SKM-1 (cell line): ENCODE data around the gene NDUFV2.
A peak's percentile ranks its signal among the peaks of the same experiment; 100 is the strongest.
"Not testable (repeated sequence)": the region's sequence is repeated elsewhere in the genome, so short reads cannot be mapped to it uniquely, and the experiment has no call there.

Experiments used
- DNase-seq: peaks from one replicate; lab custom pipeline; 2025; ENCODE audit not compliant: unreplicated experiment; lab: John Stamatoyannopoulos, UW

Gene NDUFV2

DNA sequence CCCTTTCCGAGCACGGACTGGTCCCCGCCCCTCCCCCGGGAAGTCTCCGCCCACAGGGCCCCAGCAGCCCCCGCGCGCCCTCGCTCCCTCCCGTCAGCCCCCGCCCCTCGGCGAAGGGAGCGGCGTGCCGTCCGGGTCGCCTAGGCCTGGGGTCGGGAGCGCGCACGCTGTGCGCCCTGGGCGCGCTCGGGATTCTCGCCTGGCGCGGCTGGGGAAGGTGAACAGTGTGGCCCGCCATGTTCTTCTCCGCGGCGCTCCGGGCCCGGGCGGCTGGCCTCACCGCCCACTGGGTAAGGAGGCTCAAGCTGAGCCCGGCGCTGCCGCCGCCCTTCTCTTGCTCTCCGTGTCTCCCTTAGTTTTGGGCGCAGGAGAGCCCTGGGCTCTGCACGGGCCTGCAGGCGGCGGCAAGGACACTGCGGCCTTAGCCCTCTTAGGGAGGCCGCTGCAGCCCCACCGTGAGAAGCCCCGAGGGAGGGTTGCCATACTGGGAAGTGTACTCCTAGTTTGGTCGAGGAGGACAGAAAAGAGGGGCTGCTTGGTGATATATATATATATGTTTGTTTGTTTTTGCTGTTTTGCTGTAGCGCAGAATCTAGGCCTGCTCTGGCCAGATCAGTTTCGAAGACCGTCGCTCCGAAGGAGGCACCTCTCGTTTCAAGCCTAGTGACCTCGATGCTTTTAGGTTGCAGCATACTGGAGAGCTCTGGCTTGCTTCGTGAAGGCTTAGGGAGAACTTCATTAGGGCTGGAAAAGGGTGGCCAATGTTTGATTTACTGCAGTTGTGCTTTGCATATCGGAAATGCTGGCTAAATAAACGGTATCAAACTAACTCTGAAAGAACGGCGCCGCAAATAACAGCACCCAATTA lies at the start of gene NDUFV2:
NDUFV2 (plus strand) TSS at position 192 of the 868 bp plus-strand sequence; CDS start at position 237, 45 bp downstream.
- peak; percentile 81 for DNase-seq

DNA sequence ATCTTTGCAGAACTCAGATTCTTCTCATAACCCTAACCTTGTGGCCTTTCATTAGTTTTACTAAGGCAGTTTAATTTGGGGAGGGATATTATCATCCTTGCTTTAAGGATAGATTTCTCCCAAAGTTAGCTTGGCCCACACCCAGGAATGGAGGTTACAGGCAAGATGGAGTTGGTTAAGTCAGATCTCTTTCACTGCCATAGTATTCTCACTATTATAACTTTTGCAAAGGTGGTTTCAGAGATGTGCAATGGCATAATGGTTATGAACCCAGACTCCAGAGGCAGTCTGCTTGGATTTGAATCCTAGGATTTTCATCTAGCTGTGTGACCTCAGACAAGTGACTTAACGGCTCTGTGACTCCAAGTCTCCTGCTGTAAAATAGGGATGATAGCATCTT lies 48.7 kb upstream of the NDUFV2 start:
- no peak for DNase-seq

DNA sequence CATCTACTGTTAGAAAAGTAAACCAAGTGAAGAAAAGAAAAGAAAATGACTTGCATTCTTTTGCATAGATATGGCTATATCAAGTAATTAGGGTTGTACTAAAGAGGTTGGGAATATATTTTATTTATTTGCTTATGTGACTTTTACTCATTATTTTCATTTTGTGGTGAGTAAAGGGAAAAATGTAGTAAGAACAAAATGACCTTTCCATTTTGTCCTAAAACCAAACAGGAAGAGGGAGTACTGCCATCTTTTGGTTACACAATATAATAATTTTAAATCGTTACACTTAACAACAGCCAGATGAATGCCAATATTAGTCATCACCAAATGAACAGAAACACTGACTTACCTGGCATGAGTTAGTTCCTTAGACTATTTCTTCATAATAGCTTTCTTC lies 47.3 kb upstream of the NDUFV2 start:
- DNase-seq = no peak

DNA sequence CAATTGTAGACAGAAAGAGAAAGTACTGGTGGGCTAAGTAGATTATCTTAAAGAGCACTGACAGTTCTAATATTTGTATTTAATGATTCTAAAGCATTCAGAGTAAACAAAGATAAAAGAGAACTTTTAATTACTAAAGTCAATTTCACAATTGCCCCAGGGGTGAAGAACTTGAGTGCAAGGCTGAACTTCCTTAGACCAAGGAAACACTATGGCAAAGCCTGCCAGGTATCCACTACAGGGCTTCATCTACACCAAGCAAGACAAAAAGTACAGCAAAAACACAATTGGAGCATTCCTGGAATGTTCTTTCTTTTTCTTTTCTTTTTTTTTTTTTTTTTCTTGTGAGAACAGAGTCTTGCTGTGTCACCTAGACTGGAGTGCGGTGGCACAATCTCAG lies 46.9 kb upstream of the NDUFV2 start:
- no peak for DNase-seq

DNA sequence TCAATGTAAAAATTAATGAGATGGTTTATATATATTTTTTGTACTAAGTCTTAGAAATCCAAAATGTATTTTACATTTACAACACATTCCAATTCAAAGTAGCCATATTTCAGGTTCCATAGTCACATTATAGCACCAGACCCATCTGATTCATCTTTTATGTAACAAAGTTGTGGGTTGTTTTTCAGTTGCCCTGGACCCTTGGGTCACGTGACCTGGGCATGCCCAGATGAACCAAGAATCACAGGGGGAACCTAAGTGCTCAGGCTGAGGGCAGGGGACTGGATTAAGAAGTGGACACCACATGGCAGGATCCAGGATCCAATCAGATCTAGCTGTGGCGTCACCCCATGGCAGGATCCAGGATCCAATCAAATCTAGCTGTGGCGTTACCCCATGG lies 44.9 kb upstream of the NDUFV2 start:
- DNase-seq = no peak

DNA sequence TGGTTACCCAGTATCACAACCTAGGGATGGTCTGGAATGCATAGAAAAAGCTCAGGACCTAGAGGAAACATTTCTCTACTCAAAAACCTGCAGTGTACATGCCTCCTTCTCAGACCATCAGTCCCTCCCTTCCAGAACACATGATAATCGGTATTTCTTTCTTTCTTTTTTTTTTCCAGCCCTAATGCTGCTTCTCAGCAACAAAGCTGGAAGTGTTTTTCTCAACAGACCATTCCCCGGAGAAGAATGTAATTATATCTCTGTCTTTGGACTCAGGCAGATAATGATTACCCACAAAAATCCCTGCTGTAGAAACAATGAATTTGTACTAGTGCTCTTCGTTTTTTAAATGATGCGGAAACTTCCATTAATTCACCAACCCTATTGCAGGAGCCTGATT lies 44.1 kb upstream of the NDUFV2 start:
- no peak for DNase-seq

DNA sequence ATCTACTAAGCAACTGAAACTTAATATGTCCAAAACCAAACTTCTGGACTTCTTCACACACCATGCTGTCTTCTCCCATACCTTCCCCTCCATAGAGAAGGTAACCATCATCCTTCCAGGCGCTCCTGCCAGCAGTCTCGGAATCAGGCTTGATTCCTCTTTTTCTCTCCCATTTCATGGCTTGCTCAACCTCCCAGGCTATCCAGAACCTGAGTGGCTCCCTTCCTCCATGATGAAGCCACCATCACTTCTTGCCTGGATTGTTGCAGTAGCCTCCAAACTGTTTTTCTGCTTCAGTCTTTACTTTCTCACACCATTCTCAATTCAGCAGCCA lies 40.1 kb upstream of the NDUFV2 start:
- no peak for DNase-seq

DNA sequence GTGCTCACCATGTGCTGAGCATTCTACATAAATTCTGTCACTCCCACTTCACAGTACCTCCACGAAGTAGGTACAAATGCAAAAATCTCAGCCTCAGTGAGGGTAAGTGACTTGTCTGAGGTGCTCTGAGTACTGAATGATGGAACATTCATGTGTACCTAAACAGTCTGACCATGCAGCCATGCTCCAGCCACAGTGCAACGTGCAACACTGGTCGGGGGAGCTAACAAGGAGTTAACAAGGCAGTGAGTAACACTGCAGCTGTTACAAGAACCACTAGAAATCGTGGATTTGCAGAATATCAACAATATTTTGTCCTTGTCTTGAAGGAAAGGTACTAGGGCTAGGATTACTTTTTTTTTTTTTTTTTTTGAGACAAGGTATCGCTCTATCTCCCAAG lies 36.6 kb upstream of the NDUFV2 start:
- no peak for DNase-seq

DNA sequence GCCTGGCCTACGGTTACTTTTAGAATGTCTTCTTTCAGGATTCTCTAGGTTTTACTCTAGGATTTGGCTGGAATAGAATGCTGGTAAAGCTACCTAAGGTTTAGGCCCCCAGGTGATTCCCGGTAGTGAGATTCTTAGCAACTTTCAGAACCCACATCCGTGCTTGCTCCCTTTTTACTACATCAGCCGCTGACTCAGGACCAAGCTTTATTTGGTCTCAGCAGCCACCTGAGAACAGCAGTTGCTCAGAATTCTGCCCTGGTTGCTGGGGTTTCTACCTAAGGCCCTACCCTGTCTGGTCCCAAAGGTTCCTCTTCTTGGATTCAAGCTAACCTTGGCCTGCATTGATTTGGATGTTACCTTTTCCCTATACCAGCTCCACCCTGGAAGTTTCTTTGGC lies 36.1 kb upstream of the NDUFV2 start:
- DNase-seq = no peak

DNA sequence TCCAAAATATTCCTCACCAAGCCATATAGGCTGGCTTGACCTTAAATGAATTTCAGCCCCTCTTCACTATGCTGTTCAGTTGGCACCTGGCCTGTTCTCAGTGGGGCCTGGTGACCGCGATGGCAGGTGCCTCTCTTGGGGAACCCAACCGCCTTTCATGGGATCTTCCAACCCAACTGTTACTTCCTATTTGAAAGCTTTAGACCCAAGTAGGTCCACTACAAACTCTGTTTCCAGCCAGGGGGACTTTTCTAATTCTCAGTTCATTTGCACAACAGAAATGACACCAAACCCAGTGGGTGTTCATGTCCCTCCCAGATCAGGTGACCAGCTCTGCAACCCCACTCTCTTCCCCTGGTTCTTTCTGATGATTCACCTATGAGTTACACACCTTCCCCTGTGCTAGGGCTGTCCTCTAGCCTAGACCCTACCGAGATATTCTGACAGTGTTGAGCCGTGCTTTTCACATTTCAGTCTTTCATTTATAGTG lies 35.6 kb upstream of the NDUFV2 start:
- DNase-seq = no peak

DNA sequence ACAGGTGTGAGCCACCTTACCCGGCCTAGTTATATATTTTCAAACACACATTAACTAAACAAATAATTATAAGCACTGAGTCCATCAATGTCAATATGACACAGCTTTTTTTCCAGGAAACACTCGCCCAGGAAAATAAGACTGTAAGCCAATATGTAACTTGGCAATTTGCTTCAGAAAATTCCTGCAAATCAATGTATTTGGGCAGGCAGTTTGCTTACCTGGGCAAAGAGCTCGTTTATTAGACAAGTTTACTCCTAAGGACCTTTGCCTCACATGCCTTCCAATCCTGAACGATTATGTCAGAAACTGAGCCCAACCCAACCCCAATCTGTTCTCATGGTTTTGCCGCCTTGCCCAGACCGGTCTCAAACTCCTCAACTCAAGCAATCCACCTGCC lies 34.7 kb upstream of the NDUFV2 start:
- no peak for DNase-seq

DNA sequence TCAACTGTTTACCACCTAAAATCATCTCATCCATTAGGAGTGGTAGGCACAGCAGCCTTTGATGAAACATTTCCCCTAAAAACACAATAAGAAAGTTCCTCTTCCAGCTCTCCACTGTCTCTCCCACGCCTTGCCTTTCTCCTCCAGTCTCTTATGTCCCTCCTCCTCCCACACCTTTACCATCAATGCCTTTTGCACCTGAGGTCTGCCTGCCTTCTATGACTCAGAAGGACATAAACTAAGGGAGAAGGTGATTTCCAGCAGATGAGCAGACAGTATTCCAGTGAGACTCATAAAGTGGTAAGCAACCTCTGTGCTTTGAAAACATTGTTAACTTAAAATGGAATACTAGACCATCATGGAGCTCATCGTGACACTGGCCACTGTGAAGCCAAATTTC lies 34.2 kb upstream of the NDUFV2 start:
- no peak for DNase-seq

DNA sequence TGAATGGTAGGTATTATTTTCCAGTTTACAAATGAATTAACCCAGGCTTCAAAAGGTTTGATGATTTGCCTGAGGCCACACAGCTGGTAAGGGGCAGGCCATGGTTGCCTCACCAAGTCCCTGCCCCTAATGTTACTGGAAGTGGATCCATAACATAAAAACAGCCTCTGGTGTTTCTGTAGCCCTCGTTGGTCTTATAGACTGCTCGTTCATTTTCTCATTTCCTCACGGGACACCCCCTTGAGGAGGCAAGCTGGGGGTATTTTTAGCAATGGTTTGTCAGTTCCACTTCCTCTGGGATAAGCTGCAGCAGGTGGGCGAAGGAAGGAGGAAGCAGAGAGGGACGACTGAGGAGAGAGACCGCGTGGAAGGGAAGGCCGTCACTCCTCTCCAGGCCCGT lies 32.9 kb upstream of the NDUFV2 start:
- DNase-seq = no peak

DNA sequence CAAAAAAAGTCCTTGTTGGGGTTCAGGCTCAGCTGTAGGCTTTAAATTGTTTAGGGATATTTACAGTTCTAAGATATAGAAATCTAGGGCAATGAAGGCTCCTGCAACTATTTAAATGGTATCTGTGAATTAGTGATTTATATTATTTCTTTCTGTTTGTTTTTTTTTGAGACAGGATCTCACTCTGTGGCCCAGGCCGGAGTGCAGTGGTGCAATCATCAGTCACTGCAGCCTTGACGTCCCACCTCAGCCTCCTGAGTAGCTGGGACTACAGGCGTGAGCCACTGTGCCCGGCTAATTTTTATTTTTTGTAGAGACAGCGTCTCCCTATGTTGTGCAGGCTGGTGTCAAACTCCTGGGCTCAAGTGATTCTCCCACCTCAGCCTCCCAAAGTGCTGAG lies 32.3 kb upstream of the NDUFV2 start:
- no peak for DNase-seq

DNA sequence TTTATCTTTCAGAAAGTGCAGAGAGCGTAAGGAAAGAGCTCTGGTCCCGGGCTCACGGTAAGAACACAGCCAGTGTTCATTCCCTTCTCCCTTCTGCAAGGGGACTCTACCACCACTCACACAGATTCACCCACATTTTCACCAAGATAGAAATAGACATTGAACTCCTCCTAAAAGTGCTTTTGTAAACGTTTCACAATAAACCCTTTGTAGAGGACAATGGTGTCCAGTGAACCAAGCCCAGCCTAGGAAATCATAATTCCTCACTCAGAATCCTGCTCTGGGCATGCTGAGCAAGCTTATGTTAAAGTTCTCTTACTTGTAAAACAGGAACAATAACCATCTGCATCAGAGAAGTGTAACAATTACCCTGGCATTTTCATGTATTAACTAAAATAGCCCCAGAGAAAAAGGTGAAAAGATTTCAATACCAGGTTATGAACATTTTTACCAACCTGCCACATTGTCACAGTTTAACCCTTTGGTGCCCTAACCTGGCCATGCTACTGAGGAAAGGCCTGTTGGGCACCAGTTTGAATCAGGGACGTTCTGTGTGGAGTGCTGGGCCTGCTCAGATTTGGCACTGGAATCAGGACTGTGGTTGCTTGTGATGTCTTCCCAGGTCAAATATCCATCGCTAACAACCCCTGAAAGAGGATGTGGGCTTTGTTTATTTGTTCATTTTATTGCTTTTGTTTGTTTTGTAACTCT lies 22.5 kb upstream of the NDUFV2 start:
- no peak for DNase-seq

DNA sequence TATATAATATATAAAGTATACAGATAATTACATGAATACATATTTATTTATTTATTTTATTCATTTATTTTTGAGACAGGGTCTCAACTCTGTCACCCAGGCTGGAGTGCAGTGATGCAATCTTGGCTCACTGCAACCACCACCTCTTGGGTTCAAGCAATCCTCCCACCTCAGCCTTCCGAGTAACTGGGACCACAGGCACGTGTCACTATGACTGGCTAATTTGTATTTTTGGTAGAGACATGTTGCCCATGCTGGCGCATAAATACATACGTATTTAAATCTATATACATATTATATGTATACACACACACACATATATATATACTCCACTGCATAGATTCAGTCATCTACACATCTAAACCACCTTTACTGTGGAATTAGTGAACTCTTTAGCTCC lies 20.6 kb upstream of the NDUFV2 start:
- DNase-seq = no peak

DNA sequence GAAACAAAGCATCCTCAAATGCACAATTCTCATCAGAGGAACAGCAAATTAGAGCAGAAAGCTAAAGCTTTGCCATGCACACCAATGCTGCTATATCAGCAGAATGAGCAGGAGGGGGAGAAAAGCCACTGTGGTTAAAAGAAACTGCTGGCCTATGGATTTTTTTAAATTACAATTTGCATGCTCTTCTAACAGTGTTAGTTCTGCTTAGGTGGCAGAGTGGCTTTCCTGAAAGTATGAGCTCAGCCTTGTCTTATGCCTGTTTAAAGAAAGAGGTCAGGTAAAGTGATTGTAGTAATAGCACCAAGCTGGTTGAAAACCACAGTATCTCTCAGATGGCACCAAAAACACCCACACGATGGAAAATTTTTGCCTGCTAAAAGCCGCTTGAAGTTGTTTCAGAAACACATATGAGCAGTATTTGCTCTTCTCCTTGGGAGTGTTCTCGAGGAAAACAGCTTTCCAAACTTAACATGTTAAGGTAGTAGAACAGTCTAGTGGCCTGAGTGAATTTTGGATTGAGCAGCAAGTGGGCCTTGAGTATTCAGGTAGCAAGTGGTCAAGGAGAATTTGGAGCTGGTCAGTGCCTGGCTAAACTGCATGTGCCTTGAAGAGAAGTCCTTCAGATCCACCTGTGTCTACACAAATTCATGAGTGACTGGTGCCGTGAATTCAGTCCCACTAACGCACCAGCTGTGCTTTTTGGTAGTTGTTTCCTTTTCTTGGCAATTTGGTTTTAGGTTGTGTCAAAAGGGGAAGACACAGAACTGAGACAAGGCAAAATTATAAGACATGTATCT lies 19.6 kb upstream of the NDUFV2 start:
- no peak for DNase-seq

DNA sequence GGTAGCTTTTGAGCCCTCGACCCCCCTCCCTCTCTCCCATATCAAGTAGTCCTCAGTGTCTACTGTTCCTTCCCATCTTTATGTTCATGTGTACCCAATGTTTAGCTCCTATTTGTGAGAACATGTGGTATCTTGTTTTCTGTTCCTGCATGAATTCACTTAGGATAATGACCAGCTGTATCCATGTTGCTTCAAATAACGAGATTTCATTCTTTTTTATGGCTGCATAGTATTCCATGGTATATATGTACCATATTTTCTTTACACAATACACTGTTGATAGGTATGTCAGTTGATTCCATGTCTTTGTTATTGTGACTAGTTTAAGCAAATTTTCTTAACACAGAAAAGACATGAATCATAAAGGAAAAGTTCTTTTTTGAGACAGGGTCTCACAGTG lies 16.5 kb upstream of the NDUFV2 start:
- no peak for DNase-seq

DNA sequence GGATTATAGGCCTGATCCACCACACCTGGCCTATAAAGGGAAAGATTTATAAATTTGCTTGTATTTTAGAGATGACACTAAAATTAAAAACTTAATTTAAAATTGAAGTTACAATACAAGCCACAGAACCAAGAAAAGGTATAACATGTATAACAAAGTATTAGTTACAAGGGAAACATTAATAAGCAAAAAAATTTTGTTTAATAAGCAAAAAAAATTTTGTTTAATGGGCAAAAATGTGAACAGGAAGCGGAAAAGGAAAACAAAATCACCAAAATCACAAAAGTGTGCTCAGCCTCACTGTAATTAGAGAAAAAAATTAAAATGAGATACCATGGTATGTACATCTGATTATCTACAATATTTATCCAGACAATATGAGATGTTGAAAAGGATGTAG lies 15.9 kb upstream of the NDUFV2 start:
- DNase-seq = no peak

DNA sequence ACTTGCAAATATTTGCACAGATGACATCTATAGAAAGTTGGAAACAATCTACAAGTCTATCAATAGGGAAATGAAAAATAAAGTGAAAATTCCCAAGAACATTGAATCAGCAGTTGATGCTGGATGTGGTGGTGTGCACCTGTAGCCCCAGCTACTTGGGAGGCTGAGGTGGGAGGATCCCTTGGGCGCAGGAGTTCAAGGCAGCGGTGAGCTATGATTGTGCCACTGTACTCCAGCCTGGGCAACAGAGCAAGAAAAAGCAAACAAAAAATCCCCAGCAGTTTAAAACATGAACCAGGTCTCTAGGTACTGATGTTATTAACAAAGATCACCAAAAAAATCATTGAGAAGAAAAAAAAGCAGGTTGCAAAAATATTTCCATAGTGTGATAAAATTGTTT lies 15.4 kb upstream of the NDUFV2 start:
- no peak for DNase-seq

DNA sequence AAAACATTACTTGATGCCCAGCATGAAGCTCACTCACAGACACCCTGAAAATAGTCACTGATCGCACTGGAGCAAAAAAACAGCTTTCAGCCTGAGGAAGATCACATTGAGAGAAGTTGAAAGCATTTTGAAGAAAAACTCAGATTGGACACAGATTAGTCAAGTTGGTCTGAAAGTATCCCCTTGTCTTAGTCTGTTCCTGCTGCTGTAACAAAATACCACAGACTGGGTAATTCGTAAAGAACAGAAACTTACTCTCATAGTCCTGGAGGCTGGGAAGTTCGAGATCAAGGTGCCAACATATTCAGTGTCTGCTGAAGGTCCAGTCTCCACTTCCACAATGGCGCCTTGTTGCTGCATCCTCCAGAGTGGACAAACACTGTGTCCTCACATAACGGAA lies 14.2 kb upstream of the NDUFV2 start:
- no peak for DNase-seq

DNA sequence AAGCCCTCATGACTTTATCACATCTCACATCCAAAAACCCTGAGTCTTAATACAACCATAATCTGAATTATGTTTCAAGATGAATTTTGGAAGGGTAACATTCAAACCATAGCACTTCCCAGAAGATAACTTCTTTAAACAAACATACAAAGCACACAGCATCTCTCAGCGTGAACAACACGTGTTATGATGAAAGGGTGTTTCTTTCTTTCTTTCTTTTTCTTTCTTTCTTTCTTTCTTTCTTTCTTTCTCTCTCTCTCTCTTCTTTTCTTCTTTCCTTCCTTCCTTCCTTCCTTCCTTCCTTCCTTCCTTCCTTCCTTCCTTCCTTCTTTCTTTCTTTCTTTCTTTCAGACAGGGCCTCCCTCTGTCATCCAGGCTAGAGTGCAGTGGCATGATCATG lies 13.8 kb upstream of the NDUFV2 start:
- DNase-seq = not testable (repeated sequence)
